HG03045 (cell line): ENCODE measurements around the gene PTPRN2.
"Not testable (repeated sequence)": the region's sequence is repeated elsewhere in the genome, so short reads cannot be mapped to it uniquely, and the experiment has no call there.

ENCODE experiments used
- ATAC-seq: cut with Tn5 transposase; IDR thresholded peaks from one replicate; pipeline ENCODE4 v1.9.1; 2021; ENCODE audit warnings: mild to moderate bottlenecking, moderate library complexity; ENCODE audit not compliant: unreplicated experiment

Gene PTPRN2

GRCh38 chr7:158406364-158406763 lies 181.3 kb downstream of the PTPRN2 start:
- no peak for ATAC-seq

- ATAC-seq: not testable (repeated sequence)
Measured at GRCh38 chr7:158405771-158406170, 181.9 kb downstream of the PTPRN2 start.

- ATAC-seq: no peak
Measured at GRCh38 chr7:158405324-158405723, 182.3 kb downstream of the PTPRN2 start.

GRCh38 chr7:158404031-158404761 lies 183.4 kb downstream of the PTPRN2 start:
- ATAC-seq: no peak

- ATAC-seq: no peak
Measured at GRCh38 chr7:158403013-158403821, 184.4 kb downstream of the PTPRN2 start.

- ATAC-seq: no peak
Measured at GRCh38 chr7:158402471-158402870, 185.2 kb downstream of the PTPRN2 start.

GRCh38 chr7:158401826-158402225 lies 185.8 kb downstream of the PTPRN2 start:
- no peak for ATAC-seq

- no peak for ATAC-seq
Measured at GRCh38 chr7:158401295-158401694, 186.3 kb downstream of the PTPRN2 start.

GRCh38 chr7:158400601-158401225 lies 186.9 kb downstream of the PTPRN2 start:
- no peak for ATAC-seq

GRCh38 chr7:158399762-158400161 lies 187.9 kb downstream of the PTPRN2 start:
- ATAC-seq: no peak

GRCh38 chr7:158398750-158399149 lies 188.9 kb downstream of the PTPRN2 start:
- ATAC-seq: no peak

GRCh38 chr7:158397885-158398284 lies 189.7 kb downstream of the PTPRN2 start:
- ATAC-seq: no peak

GRCh38 chr7:158396982-158397862 lies 190.4 kb downstream of the PTPRN2 start:
- no peak for ATAC-seq

- no peak for ATAC-seq
Measured at GRCh38 chr7:158396301-158396905, 191.2 kb downstream of the PTPRN2 start.

- no peak for ATAC-seq
Measured at GRCh38 chr7:158395780-158396278, 191.8 kb downstream of the PTPRN2 start.

- no peak for ATAC-seq
Measured at GRCh38 chr7:158395349-158395748, 192.3 kb downstream of the PTPRN2 start.

- no peak for ATAC-seq
Measured at GRCh38 chr7:158394936-158395335, 192.7 kb downstream of the PTPRN2 start.

- ATAC-seq: no peak
Measured at GRCh38 chr7:158393926-158394625, 193.5 kb downstream of the PTPRN2 start.

GRCh38 chr7:158392251-158392650 lies 195.4 kb downstream of the PTPRN2 start:
- no peak for ATAC-seq

- no peak for ATAC-seq
Measured at GRCh38 chr7:158391541-158391940, 196.1 kb downstream of the PTPRN2 start.
